K562 (cell line): Measurements from ENCODE around the gene SLCO3A1. TPM values are rescaled to one million over a fixed set of nuclear protein-coding genes. Genes with fewer than 3 reads are reported as not detected.

Source experiments
- ATAC-seq: fragments of 200-7000 bp; cut with Tn5 transposase; 3 replicates; pipeline ENCODE4 v1.9.1; 2020; ENCODE audit warnings: moderate library complexity
- BruUV-seq: library from RNA; stranded (reverse); fragments of 400-500 nt; replicated peaks from 2 replicates; lab custom pipeline; 2021; lab: Mats Ljungman, UMichigan
- CTCF ChIA-PET: fragments of 300-600 bp; formaldehyde crosslinking; extraction: SDS; loops from one replicate; lab custom pipeline; 2021; ENCODE audit warnings: low intra/inter-chr PET ratio; lab: Yijun Ruan, JAX
- POLR2A ChIA-PET: fragments of 300-600, 350-650 bp; sonication (Branson Sonifier 250); formaldehyde crosslinking; extraction: SDS; loops from one replicate; lab custom pipeline; 2021; ENCODE audit warnings: antibody characterized with exemption, inconsistent platforms; lab: Yijun Ruan, JAX
- DNase-seq, 4 experiments: peaks; one replicate each; pipeline versions ENCODE4 v3.0.0 to v3.0.0-alpha.2; 2011 to 2018; ENCODE audit warnings: low spot score in 3 of 4, mixed read lengths in 3 of 4; ENCODE audit errors: extremely low read depth in 1 of 4
- FAIRE-seq: peaks from 2 replicates; lab custom pipeline; 2011; peaks lifted over from hg19 to GRCh38; lab: Jason Lieb, UNC
- H2AFZ ChIP-seq: 2 replicates; pipeline ENCODE4 v1.6.0; 2011; ENCODE audit warnings: low read depth, low read length, control low read depth, inconsistent platforms
- H3K27ac ChIP-seq: fragments of 200-600 bp; 3 replicates; pipeline ENCODE4 v1.8.0; 2011; ENCODE audit warnings: low read depth, mild to moderate bottlenecking, control low read depth, inconsistent platforms, low read length, moderate library complexity, mixed read lengths; ENCODE audit errors: extremely low read depth
- H3K27me3 ChIP-seq, 2 experiments: fragments of 300-600 bp in 1 of 2; 2 replicates in 1 of 2; 3 replicates in 1 of 2; pipeline versions ENCODE4 v1.6.0 to v1.8.0; 2011; ENCODE audit warnings: inconsistent platforms in 2 of 2, low read length in 2 of 2, mild to moderate bottlenecking in 1 of 2, mixed read lengths in 1 of 2, moderate library complexity in 1 of 2; ENCODE audit not compliant: control insufficient read depth in 2 of 2, insufficient read depth in 2 of 2
- H3K36me3 ChIP-seq: fragments of 300-600 bp; 3 replicates; pipeline ENCODE4 v1.8.0; 2011; ENCODE audit warnings: mild to moderate bottlenecking, low read length, inconsistent platforms; ENCODE audit not compliant: control insufficient read depth, insufficient read depth
- H3K4me1 ChIP-seq, 2 experiments: fragments of 200-600 bp in 1 of 2; replicated peaks in 1 of 2; 2 replicates in 1 of 2; 3 replicates in 1 of 2; pipeline versions ENCODE4 v1.5.1 to v1.8.0; 2011; ENCODE audit warnings: inconsistent platforms in 2 of 2, low read length in 2 of 2, mild to moderate bottlenecking in 1 of 2, mixed read lengths in 1 of 2, moderate library complexity in 1 of 2; ENCODE audit not compliant: control insufficient read depth in 2 of 2, insufficient read depth in 2 of 2
- H3K4me2 ChIP-seq: 2 replicates; pipeline ENCODE4 v1.6.1; 2011; ENCODE audit warnings: low read length, control low read depth, inconsistent platforms, mixed read lengths; ENCODE audit not compliant: insufficient read depth
- H3K4me3 ChIP-seq: fragments of 200-600 bp; sonication (generic), shearing (Covaris generic); 2 replicates; pipeline ENCODE4 v1.5.1; 2016; ENCODE audit warnings: control low read depth, inconsistent platforms
- H3K79me2 ChIP-seq: fragments of 200-600 bp; 3 replicates; pipeline ENCODE4 v1.8.0; 2011; ENCODE audit warnings: low read length, inconsistent platforms; ENCODE audit not compliant: control insufficient read depth, insufficient read depth
- H3K9ac ChIP-seq, 2 experiments: 2 replicates each; pipeline versions ENCODE4 v1.6.0 to v1.6.1; 2011; ENCODE audit warnings: low read depth in 2 of 2, low read length in 2 of 2, control low read depth in 1 of 2, inconsistent platforms in 1 of 2, mild to moderate bottlenecking in 1 of 2, mixed read lengths in 1 of 2; ENCODE audit not compliant: insufficient read depth in 1 of 2
- H3K9me1 ChIP-seq: one replicate; pipeline ENCODE4 v1.6.0; 2011; ENCODE audit warnings: inconsistent platforms, mild to moderate bottlenecking, low read length, moderate library complexity; ENCODE audit not compliant: control insufficient read depth, insufficient read depth
- H3K9me3 ChIP-seq: replicated peaks from 2 replicates; pipeline ENCODE4 v1.5.1; 2011; ENCODE audit warnings: low read depth, low read length, inconsistent platforms; ENCODE audit not compliant: control insufficient read depth, insufficient read depth
- H4K20me1 ChIP-seq: replicated peaks from 2 replicates; pipeline ENCODE4 v1.6.1; 2011; ENCODE audit warnings: low read length, inconsistent platforms, mixed read lengths; ENCODE audit not compliant: control insufficient read depth, insufficient read depth
- ARNT ChIP-seq, 2 experiments: fragments of 450-650 bp; IDR thresholded peaks; 2 replicates each; pipeline ENCODE4 v1.6.1; 2016; ENCODE audit warnings: mild to moderate bottlenecking in 1 of 2
- BHLHE40 ChIP-seq: IDR thresholded peaks from 2 replicates; pipeline ENCODE4 v1.6.1; 2011; ENCODE audit warnings: low read length, improper control_type of control experiment
- CBX8 ChIP-seq: fragments of 200-600 bp; sonication (generic); IDR thresholded peaks from 2 replicates; pipeline ENCODE4 v1.6.1; 2012; ENCODE audit warnings: borderline replicate concordance, mixed run types, low read depth, mild to moderate bottlenecking, moderate library complexity, mixed read lengths, low read length, control low read depth, inconsistent platforms; ENCODE audit not compliant: poor library complexity, severe bottlenecking; ENCODE audit errors: extremely low read depth
- EGR1 ChIP-seq: fragments of 450-650 bp; conservative IDR thresholded peaks from 2 replicates; pipeline ENCODE4 v1.6.1; 2017; ENCODE audit warnings: mild to moderate bottlenecking
- SMAD4 ChIP-seq: fragments of 250-450 bp; sonication (Bioruptor Pico); conservative IDR thresholded peaks from 2 replicates; pipeline ENCODE4 v1.8.0; 2021; ENCODE audit warnings: inconsistent platforms, mild to moderate bottlenecking, moderate library complexity
- TCF7L2 ChIP-seq: fragments of 150-350 bp; IDR thresholded peaks from 2 replicates; pipeline ENCODE4 v1.6.1; 2016; ENCODE audit warnings: low read depth, mild to moderate bottlenecking, low read length, moderate library complexity
- ZNF41 ChIP-seq: fragments of 250-450 bp; sonication (Bioruptor Pico); conservative IDR thresholded peaks from 2 replicates; pipeline ENCODE4 v1.4.0; 2020; ENCODE audit warnings: mild to moderate bottlenecking
- ZNF431 ChIP-seq: sonication (generic); formaldehyde crosslinking; IDR thresholded peaks from 2 replicates; pipeline ENCODE4 v1.8.0; 2022; ENCODE audit warnings: mild to moderate bottlenecking, missing genetic modification reagents
- WGBS: fragments of 100-300 bp; shearing (Covaris generic); methylation state at CpG from one replicate; pipeline ENCODE4 v1.1.6; 2016; ENCODE audit warnings: low coverage, mixed read lengths; ENCODE audit not compliant: insufficient coverage; ENCODE audit errors: missing lambda C conversion rate; 5-methylcytosine and 5-hydroxymethylcytosine counted together
- in situ Hi-C: fragments of 300-500 bp; cut with MboI; formaldehyde crosslinking; loops from 4 replicates; pipeline ENCODE4 v1.15.0; 2018; ENCODE audit warnings: inconsistent platforms, mixed read lengths
- intact Hi-C: fragments of 100-400 bp; cut with micrococcal nuclease; formaldehyde crosslinking; loops from 2 replicates; pipeline ENCODE4 v1.14.2; 2022
- polyA plus RNA-seq, 8 experiments: library from polyadenylated mRNA; depleted of rRNA in 4 of 8; stranded (reverse) in 5 of 8; unstranded in 3 of 8; fragments of >200 nt; fragmentation: Nextera tagmentation in 2 of 8; fragmentation: Illumina TruSeq in 1 of 8; extraction: Ambion mirVana in 2 of 8; extraction: Trizol in 1 of 8; gene quantifications; 2 replicates each; pipeline versions ENCODE4 v1.2.1 to v1.2.3, GENCODE V29; 2011 to 2014; ENCODE audit warnings: inconsistent platforms in 1 of 8, missing spikeins in 1 of 8
- total RNA-seq, 7 experiments: library from RNA; depleted of rRNA in 6 of 7; stranded (reverse); fragments of >200 nt in 6 of 7; fragmentation: Illumina TruSeq in 2 of 7; extraction: Trizol in 2 of 7; gene quantifications; 2 replicates each; pipeline versions ENCODE4 v1.2.1 to v1.2.3, GENCODE V29; 2011 to 2021; ENCODE audit warnings: low replicate concordance in 1 of 7
- TF ChIP-seq, protein P1 (sequence below): sonication (generic); formaldehyde crosslinking; IDR thresholded peaks from 2 replicates; pipeline ENCODE4 v1.8.0; 2022; ENCODE audit warnings: mild to moderate bottlenecking, missing genetic modification reagents
- TF ChIP-seq, protein P2 (sequence below): fragments of 250-450 bp; sonication (Bioruptor Pico); IDR thresholded peaks from 2 replicates; pipeline ENCODE4 v1.8.0; 2022; ENCODE audit warnings: moderate library complexity, mild to moderate bottlenecking, inconsistent platforms
- TF ChIP-seq, protein P3 (sequence below): fragments of 150-350 bp; IDR thresholded peaks from 2 replicates; pipeline ENCODE4 v1.6.1; 2014; ENCODE audit warnings: low read depth, mild to moderate bottlenecking, low read length, borderline replicate concordance
- TF ChIP-seq, protein P4 (sequence below), 2 experiments: fragments of 150-350 bp in 1 of 2; IDR thresholded peaks; 2 replicates each; pipeline ENCODE4 v1.6.1; 2012 to 2016; ENCODE audit warnings: low read depth in 2 of 2, low read length in 2 of 2, mild to moderate bottlenecking in 1 of 2, moderate library complexity in 1 of 2
- TF ChIP-seq, protein P5 (sequence below): fragments of 250-450 bp; sonication (Bioruptor Pico); IDR thresholded peaks from 2 replicates; pipeline ENCODE4 v1.5.0; 2020; ENCODE audit warnings: mild to moderate bottlenecking

SLCO3A1 gene
- total and polyA plus RNA-seq, 9 of the 15 experiments (the other 6 are each of a cell fraction or from before 2014, with no cell fraction given), result 0.01 to 0.84 (median 0.06) TPM; not detected in 3

DNA sequence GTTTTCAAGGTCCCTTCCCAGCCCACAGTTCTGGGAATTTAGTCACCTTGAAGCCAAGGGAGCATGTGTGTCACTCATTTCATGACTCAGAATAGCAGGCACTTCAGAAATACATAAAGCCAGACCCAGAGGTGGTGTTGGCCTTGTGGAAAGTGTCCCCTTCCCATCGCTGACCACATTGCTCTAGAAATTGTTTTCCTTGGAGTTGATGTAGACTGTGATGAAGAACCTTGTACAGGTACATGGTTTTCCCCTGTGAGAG is 158.8 kb downstream of the SLCO3A1 start:
- no peak overlapping the region for H3K4me3 ChIP-seq
- no peak overlapping the region for H2AFZ ChIP-seq
- intact Hi-C loops (no loop called here), in situ Hi-C loops (no loop called here)
- H3K27me3 ChIP-seq, result peaks cover 2 to 20% of the 10 kb centered on the region in 2 experiments; a peak in 1 of 5 replicates
- ATAC-seq (no peak), DNase-seq (no peak), FAIRE-seq (no peak)
- no peaks in the 10 kb centered on the region for H3K36me3 ChIP-seq
- no peaks in the 10 kb centered on the region for H3K4me1 ChIP-seq
- H4K20me1 ChIP-seq, result no peaks in the 10 kb centered on the region
- no TSS peak for BruUV-seq
- H3K9ac ChIP-seq, result no peak overlapping the region
- WGBS, result 0% methylated on average over 1 of the region's 1 CpG
- H3K9me1 ChIP-seq, result no peaks in the 10 kb centered on the region
- POLR2A ChIA-PET, result interaction anchor here (1.0 kb wide), 1 partner anchor 32 kb away, joined by 3 read pairs; no protein-coding TSS in a partner anchor
- H3K9me3 ChIP-seq, result no peaks in the 10 kb centered on the region
- CTCF ChIA-PET, result no interaction called here
- H3K27ac ChIP-seq, result no peak overlapping the region
- no peak overlapping the region for H3K4me2 ChIP-seq
- H3K79me2 ChIP-seq, result no peaks in the 10 kb centered on the region
- TF ChIP-seq ZNF41 (CRISPR knock-in tag) (no peak), BHLHE40 (no peak), EGR1 (no peak), ARNT (IDR thresholded peaks at IDR 0.05) (no peak), TCF7L2 (no peak), SMAD4 (CRISPR knock-in tag) (no peak), ZNF431 (CRISPR knock-in tag) (no peak), CBX8 (no peak)
- TF ChIP-seq, protein P1, sequence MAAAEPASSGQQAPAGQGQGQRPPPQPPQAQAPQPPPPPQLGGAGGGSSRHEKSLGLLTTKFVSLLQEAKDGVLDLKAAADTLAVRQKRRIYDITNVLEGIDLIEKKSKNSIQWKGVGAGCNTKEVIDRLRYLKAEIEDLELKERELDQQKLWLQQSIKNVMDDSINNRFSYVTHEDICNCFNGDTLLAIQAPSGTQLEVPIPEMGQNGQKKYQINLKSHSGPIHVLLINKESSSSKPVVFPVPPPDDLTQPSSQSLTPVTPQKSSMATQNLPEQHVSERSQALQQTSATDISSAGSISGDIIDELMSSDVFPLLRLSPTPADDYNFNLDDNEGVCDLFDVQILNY (CRISPR knock-in tag), result no peak
- TF ChIP-seq, protein P2, sequence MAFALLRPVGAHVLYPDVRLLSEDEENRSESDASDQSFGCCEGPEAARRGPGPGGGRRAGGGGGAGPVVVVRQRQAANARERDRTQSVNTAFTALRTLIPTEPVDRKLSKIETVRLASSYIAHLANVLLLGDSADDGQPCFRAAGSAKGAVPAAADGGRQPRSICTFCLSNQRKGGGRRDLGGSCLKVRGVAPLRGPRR, result no peak
- TF ChIP-seq, protein P3, sequence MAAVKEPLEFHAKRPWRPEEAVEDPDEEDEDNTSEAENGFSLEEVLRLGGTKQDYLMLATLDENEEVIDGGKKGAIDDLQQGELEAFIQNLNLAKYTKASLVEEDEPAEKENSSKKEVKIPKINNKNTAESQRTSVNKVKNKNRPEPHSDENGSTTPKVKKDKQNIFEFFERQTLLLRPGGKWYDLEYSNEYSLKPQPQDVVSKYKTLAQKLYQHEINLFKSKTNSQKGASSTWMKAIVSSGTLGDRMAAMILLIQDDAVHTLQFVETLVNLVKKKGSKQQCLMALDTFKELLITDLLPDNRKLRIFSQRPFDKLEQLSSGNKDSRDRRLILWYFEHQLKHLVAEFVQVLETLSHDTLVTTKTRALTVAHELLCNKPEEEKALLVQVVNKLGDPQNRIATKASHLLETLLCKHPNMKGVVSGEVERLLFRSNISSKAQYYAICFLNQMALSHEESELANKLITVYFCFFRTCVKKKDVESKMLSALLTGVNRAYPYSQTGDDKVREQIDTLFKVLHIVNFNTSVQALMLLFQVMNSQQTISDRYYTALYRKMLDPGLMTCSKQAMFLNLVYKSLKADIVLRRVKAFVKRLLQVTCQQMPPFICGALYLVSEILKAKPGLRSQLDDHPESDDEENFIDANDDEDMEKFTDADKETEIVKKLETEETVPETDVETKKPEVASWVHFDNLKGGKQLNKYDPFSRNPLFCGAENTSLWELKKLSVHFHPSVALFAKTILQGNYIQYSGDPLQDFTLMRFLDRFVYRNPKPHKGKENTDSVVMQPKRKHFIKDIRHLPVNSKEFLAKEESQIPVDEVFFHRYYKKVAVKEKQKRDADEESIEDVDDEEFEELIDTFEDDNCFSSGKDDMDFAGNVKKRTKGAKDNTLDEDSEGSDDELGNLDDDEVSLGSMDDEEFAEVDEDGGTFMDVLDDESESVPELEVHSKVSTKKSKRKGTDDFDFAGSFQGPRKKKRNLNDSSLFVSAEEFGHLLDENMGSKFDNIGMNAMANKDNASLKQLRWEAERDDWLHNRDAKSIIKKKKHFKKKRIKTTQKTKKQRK, result no peak
- TF ChIP-seq, protein P4, sequence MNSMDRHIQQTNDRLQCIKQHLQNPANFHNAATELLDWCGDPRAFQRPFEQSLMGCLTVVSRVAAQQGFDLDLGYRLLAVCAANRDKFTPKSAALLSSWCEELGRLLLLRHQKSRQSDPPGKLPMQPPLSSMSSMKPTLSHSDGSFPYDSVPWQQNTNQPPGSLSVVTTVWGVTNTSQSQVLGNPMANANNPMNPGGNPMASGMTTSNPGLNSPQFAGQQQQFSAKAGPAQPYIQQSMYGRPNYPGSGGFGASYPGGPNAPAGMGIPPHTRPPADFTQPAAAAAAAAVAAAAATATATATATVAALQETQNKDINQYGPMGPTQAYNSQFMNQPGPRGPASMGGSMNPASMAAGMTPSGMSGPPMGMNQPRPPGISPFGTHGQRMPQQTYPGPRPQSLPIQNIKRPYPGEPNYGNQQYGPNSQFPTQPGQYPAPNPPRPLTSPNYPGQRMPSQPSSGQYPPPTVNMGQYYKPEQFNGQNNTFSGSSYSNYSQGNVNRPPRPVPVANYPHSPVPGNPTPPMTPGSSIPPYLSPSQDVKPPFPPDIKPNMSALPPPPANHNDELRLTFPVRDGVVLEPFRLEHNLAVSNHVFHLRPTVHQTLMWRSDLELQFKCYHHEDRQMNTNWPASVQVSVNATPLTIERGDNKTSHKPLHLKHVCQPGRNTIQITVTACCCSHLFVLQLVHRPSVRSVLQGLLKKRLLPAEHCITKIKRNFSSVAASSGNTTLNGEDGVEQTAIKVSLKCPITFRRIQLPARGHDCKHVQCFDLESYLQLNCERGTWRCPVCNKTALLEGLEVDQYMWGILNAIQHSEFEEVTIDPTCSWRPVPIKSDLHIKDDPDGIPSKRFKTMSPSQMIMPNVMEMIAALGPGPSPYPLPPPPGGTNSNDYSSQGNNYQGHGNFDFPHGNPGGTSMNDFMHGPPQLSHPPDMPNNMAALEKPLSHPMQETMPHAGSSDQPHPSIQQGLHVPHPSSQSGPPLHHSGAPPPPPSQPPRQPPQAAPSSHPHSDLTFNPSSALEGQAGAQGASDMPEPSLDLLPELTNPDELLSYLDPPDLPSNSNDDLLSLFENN (IDR thresholded peaks at IDR 0.05; ENCODE audit: low read depth in 2 of 2, low read length in 2 of 2), result no peak
- TF ChIP-seq, protein P5, sequence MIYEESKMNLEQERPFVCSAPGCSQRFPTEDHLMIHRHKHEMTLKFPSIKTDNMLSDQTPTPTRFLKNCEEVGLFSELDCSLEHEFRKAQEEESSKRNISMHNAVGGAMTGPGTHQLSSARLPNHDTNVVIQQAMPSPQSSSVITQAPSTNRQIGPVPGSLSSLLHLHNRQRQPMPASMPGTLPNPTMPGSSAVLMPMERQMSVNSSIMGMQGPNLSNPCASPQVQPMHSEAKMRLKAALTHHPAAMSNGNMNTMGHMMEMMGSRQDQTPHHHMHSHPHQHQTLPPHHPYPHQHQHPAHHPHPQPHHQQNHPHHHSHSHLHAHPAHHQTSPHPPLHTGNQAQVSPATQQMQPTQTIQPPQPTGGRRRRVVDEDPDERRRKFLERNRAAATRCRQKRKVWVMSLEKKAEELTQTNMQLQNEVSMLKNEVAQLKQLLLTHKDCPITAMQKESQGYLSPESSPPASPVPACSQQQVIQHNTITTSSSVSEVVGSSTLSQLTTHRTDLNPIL (CRISPR knock-in tag), result no peak
